DND-41 (cell line): ENCODE measurements around the gene TMEM45A.

ENCODE experiments used
- EZH2 ChIP-seq: IDR thresholded peaks from 3 replicates; pipeline ENCODE4 v1.6.1; 2012; ENCODE audit warnings: borderline replicate concordance, low read depth, mild to moderate bottlenecking, moderate library complexity, low read length, inconsistent platforms; ENCODE audit not compliant: severe bottlenecking
- TF ChIP-seq, protein P1 (sequence below): IDR thresholded peaks from 2 replicates; pipeline ENCODE4 v1.5.1; 2012; ENCODE audit warnings: borderline replicate concordance, low read length, moderate library complexity, mild to moderate bottlenecking; ENCODE audit not compliant: poor library complexity, severe bottlenecking; ENCODE audit errors: extremely low read depth

GRCh38 chr3:100468676-100469075 lies 23.7 kb upstream of the TMEM45A start:
- TF ChIP-seq, protein P1, sequence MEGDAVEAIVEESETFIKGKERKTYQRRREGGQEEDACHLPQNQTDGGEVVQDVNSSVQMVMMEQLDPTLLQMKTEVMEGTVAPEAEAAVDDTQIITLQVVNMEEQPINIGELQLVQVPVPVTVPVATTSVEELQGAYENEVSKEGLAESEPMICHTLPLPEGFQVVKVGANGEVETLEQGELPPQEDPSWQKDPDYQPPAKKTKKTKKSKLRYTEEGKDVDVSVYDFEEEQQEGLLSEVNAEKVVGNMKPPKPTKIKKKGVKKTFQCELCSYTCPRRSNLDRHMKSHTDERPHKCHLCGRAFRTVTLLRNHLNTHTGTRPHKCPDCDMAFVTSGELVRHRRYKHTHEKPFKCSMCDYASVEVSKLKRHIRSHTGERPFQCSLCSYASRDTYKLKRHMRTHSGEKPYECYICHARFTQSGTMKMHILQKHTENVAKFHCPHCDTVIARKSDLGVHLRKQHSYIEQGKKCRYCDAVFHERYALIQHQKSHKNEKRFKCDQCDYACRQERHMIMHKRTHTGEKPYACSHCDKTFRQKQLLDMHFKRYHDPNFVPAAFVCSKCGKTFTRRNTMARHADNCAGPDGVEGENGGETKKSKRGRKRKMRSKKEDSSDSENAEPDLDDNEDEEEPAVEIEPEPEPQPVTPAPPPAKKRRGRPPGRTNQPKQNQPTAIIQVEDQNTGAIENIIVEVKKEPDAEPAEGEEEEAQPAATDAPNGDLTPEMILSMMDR, result no peak
- no peak for TF ChIP-seq EZH2
